Ureter (tissue), 1 donor: ENCODE results near the gene LRRK1. TPM values are rescaled to one million over a fixed set of nuclear protein-coding genes. Genes with fewer than 3 reads are reported as not detected.
A peak's percentile ranks its signal among the peaks of the same experiment; 100 is the strongest.

Source experiments
- DNase-seq: peaks from one replicate; pipeline ENCODE4 v3.0.0-alpha.2; 2020; ENCODE audit warnings: low spot score
- total RNA-seq: library from RNA; stranded (reverse); gene quantifications from one replicate; pipeline ENCODE4 v1.2.4, GENCODE V29; 2023
- donor health status: DM: yes; HTN: yes; CAD: no.

Gene LRRK1
- total RNA-seq, 1 donor from 2014 or later: 29.5 TPM

DNA sequence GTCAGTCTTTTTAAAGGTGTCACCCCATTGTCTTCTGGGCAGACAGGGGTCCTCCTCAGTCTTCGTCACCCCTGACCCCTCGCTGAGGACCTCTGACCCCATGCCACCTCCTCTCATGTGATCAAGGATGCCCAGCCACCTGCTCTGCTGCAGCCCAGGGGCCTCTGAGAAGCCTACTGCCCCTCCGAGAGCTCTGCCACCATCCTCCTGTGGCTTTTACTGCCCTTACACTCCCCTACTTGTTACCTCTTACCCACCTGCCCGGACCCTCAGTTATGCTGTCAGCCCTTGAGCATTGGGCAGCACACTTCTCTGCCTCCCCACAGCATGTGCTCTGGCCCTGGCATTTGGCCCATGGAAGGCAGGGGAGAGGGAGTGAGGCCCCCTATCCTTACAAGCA lies 123.2 kb downstream of the LRRK1 start:
- DNase-seq: peak; percentile 27

DNA sequence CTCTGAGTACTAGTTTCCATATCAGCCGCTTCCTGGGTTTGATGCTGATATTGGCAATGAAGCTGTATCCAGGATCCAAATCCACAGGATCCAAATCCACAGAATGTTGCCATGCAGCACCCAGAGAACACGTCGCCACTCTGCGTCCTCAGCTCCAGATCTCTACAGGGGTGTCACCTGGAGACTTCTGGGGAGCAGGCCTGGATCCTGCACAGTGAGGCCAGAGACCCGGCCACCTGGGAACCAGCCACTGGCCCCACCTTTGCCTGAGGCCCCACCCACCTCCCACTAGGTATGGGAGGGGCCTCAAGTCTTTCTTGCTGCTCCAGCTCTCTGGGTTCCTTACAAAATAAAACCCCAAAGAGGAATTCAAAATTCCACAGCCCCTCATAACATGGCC lies 123.9 kb downstream of the LRRK1 start:
- DNase-seq: peak; percentile 32

DNA sequence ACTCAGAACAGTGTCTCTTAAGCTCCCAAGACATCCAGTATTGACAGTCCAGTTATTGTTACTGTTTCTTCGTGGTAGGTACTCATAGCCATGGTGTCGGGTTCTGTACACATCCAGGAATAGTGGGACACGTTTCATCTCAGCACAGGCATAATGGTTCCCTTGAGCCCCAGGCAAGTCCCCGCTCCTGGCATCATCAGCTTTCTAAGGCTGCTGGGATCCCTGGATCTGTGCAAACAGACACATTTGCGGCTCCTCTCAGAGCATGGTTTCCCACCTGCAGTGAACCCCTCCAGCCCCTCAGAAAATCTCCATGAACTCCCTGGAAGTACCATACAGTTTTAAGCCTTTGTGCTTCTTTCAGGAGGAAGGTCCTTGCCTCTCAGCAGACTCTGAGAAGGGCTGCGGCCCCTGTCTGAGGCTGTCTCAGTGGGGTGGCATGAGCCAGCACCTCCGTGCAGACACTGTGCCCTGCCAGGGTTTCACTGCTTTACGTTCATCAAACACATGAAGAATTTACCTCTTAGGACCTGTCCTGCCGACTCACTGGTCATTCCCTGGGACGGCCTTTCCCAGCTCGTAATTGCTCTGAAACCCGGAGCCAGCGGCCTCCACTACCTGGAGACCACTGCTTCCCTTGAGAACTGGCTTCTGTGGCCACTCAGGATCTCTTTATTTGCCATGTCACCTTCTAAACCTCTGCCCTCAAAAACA lies 124.9 kb downstream of the LRRK1 start:
- peak; percentile 37 for DNase-seq

DNA sequence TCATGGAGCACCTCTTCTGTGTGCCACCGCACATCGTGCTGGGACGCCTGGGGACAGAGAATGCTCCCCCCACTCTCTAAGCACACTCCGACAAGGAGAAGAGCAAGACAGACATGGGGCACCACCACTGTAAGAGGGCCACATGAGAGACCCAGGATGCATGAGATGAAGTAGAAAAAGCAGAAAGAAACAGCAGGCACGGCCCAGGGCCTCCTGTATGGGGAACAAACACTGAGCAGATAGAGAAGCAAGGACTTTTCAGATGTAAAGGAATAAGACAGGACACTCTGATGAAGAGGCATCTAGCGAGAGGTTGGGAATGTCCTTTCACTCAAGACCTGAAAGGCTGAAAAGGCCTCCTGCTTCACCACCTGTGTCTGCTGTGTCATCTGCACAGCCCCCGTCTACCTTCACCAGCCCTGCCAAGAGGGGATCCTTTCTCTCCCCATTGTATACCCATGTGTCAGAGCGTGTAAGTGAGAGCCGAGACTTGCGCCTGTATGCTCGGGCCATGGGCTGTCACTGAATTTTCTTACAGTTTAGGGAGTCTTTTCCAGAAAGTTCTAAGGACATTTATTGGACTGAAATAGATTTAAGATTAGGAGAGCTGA lies 125.6 kb downstream of the LRRK1 start:
- DNase-seq: peak; percentile 35

DNA sequence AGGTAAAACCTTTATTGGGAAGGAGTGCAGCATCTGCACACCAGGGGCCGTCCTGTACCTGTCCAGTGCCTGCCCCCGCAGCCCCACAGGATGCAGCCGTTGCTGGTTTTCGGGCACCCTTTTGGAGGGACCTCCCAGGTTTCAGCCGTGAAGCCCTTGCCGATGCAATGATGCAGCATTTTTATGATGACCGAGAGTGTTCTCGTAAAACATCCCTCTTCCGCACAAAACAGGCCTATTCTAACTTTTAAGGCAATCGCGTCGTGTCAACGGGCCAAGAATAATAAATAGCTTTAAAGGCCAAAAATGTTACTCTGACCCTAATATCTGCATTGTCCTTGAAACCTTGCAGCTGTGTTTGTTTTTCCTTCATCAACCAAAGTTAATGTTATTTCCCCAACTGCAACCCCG lies 126.1 kb downstream of the LRRK1 start:
- peak; percentile 68 for DNase-seq

DNA sequence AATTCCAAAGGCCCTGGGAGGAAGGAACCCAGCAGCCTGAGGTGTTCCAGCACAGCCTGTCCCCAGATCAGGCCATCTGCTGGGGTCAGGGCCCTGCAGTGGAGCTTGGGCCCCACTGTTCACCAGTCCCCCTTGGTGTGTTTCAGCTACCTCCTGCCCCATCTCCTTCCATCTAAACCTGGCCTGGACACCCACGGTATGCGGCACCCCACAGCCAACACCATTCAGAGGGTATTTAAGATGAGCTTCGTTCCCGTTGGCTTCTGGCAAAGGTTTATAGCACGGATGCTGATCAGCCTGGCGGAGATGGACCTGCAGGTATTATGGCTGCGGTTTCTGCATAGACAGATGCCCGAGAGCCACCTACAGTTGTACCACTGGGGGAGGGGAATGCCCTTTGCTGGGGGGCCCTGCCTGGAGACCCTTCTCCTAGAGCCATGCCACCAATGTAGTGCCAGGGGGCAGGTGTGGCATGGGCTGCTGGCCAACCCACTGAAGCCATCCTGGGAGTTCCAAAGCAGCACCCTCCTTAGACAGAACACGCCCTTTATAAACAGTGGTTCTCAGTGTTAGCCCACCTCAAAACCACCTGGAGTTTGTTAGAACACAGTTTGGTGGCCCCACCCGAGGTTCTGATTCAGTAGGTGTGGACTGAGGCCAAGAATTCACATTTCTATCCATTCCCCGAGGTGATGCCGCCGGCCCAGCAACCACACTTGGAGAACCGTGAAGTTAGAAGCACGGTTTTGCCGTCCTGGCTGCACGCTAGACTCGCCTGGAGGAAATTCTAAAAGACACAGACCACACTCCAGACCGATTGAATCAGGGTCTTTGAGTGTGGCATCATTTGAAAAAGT lies 126.9 kb downstream of the LRRK1 start:
- DNase-seq: peak; percentile 41

DNA sequence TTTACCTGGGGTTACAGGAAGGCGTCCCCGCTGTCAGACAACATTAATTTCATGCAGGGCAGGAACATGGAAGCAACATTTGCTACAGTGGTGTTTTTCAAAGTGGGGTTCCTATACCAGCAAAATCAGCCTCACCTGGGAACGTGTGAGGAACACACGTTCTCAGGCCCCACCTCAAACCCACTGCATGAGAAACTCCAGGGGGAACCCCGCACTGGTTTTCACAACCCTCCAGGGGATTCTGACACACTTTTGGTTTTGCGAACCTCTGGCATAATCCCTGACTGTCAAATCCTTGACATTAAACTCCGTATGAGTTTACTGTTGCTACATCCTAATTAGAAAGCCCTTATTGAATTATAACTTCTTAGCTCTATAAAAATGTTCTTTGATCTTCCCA lies 127.7 kb downstream of the LRRK1 start:
- peak; percentile 39 for DNase-seq

DNA sequence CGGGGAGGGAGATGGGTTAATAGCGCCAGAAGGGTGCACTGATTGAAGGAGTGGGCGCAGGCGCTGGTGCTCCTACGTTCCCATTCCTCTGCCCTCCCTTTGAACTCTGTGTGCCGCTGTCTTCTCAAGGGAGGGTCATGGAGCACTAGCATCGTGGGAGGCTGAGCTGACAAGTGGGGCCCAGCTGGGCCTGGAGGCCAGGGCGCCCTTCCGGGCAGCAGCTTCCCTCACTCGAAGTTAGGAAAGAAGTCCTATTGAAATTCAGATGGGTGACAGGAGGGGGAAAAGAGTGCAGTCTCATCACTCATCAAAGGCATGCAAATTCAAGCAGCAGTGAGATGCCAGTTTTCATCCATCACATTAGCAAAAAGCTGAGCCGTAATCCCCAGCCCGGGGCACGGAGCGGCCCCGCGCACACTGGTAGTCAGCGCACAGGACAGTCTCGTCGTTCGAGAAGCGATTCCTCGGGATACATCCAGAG lies 128.2 kb downstream of the LRRK1 start:
- DNase-seq: peak; percentile 41

DNA sequence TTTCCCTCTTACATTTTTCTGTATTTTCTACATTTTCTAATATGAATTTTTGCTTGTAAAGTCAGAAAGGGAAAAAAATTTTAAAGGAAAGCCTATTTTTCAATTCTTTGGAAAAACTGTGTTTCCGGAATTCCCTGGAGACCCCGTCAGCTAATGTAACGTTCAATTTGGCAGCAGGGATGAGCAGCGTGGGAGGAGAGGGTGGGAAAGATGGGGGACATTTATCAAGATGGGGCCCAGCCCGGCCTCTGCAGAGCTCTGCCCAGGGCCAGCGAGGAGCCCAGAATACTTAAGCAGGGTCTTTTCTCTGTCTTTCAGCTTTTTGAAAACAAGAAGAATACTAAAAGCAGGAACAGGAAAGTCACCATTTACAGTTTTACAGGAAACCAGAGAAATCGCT lies 129.0 kb downstream of the LRRK1 start:
- DNase-seq: peak; percentile 32

DNA sequence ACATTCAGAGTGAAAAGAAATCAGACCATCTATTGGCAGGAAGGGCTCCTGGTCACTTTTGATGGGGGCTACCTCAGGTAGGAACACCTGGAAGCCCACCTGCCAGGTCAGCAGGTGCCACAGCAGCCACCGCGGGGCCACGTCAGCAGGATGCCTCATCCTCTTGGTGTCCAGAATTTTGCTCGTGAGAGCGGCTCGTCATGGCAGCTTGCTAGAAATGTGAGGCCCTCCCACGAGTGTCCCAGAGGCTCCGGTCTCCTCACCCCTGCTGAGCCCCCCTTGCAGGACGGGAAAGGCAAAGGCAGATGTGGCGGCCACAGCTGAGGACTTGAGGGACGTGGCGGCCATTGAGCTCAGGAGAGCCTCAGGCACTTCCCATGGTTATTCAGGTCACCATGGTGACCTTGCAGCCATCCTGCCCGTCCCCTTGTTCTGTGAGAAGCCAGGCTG lies 129.4 kb downstream of the LRRK1 start:
- peak; percentile 39 for DNase-seq

DNA sequence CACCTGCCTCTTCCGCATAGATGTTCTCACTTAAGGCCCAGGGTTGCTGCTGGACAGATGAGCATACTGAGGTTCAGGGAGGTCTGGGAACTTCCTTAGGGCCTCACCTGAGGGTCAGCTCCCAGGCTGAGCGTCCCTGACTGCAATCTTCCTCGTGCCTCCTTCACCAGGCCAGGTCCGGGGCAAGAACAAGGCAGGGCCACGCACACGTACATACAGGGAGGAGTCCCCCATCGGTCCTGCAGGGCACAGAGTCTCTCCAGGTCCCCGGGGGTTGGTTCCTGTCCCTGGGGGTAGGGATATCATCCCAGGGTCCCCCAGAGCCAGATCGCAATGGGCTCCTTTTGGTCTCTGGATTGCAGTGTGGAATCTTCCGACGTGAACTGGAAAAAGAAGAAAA lies 130.1 kb downstream of the LRRK1 start:
- peak; percentile 22 for DNase-seq

DNA sequence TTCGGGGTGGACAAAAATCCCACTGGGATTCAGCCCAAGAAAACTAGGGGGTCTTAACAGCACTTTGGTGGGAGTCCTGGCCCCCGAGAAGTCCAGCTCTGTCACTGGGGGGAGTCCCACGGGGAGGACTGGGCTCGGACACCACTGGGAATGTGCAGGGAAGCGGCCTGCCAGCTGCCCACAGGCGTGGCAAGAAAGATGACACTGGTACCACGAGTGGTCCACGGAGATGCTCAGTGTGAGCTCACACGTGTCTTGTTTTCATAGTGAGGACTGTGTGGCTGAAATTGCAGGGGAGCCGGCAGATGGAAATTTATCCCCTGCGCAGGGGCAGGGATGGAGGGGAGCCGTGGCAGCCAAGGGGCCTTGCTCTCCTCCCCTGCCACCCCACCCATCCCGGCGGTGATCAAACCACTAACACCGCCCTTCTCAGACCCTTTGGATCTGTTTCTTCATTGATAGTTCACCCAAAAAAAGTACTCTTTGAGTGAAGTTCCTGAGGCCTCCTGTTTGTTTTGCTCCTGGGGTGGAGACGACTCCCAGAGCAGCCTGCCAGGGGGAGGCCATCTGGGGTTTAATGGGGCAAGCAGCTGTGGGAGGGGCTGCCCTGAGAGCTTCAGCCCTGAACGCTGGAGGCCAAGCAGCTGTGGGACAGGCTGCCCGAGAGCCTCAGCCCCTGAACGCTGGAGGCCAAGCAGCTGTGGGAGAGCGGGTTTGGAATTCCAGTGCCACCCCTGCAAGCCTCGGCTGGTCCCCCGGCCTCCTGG lies 130.9 kb downstream of the LRRK1 start:
- DNase-seq: peak; percentile 46

DNA sequence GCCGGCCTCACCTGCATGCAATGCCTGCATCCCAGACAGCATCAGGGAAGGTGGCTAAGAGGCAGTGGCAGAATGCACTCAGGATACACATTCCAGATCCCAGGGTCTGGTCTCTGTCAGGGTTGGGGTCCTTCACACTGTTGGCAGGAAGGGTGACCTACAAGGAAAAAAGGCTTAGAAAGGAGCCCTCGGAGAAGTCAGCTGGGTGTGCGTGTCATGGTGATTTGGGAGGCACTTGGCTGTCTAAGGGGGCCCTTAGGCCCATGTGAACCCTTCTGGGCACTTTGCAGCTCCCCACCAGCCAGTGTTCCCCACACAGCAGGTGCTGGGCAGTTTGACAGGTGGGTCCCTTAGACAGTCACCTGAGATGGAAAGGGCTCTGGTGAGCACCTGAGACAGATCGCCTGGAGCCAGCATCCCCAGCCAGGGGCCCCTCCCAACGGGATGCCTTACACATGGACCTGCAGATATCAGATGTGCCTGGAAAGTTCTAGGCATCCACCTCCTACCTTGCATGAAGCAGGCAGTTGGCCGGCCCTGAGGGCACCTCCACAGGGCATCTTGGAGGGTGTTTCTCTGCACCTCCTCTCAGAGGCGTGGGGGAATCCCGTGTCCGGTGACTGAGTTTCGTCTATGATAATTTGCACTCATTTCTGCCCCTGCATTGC lies 131.6 kb downstream of the LRRK1 start:
- DNase-seq: peak; percentile 34

DNA sequence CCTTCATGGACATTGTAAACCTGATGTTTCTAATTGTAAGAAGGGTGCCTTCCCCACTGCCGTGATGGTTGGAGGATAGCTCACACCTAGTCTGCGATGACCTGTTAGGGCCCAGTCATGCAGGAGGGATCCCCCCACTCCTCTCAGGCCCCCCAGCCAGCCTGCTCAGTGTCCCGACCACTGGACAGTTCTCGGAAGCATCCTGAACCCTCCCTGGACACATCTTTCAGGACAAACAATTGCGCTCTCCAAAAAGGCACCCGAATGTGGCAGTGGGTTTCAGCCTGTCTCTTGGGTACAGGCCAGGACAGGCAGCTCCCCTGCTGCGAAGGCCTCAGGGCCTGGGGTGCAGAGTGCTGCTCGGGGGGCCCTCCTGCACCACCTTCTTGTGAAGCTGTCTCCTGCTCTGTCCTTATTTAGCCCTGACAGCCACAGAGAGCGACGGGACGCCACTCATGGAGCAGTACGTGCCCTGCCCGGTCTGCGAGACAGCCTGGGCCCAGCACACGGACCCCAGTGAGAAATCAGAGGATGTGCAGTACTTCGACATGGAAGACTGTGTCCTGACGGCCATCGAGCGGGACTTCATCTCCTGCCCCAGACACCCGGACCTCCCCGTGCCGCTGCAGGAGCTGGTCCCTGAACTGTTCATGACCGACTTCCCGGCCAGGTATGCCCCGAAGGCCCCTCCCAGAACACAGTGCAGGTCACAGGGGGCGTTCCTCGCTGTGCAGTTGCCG lies 132.3 kb downstream of the LRRK1 start:
- peak; percentile 27 for DNase-seq

DNA sequence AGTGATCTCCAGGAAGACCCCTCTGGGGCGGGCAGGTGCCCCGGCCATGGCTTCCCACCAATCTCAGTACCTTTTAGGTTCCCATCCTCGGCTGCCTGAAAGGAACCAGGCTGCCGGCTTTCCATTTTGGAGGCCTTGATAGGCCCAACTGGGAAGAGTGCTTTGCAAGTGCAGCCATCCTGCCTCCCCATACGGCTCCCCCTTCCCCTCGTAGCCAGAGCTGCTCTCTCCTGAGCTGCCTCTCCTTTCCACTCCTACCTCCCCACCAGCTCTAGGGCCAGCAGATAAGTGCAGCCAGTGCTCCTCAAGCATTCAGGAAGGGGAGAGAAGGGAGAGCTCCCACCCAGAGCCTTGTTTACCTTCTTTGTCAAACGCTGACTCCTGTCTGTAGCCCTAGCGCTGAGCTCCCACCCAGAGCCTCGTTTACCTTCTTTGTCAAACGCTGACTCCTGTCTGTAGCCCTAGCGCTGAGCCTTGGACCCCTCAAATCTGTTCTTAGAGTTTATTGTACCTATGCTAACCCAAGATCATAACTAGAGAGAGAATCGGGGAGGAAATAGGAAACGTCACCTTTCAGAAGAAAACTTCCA lies 133.0 kb downstream of the LRRK1 start:
- peak; percentile 39 for DNase-seq

DNA sequence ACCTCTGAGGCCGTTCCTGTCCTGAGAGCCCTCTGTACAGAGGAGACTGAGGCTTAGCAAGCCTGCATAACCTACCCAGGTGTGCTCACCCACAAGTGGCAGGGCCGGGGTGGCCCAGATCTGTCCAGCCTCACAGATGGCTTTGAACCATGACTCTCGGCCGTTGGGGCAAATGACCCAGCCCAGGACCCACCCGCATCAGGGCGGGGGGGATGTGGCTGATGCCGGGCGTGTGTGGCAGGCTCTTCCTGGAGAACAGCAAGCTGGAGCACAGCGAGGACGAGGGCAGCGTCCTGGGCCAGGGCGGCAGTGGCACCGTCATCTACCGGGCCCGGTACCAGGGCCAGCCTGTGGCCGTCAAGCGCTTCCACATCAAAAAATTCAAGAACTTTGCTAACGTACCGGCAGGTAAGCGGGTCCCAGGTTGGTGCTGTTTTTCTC lies 133.5 kb downstream of the LRRK1 start:
- peak; percentile 35 for DNase-seq

DNA sequence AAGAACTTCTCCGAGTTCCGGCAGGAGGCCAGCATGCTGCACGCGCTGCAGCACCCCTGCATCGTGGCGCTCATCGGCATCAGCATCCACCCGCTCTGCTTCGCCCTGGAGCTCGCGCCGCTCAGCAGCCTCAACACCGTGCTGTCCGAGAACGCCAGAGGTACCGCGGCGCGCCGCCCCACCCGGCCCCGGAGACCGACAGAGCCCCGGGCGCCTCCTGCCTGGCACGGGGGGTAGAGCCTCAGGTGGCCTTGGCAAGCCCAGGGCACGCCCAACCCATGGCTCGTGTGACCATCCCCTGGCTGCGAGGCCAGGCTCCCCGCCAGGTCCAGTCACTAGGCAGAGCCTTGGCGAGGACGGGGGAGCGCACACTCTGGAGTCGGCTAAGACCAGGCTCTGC lies 134.1 kb downstream of the LRRK1 start:
- peak; percentile 35 for DNase-seq

DNA sequence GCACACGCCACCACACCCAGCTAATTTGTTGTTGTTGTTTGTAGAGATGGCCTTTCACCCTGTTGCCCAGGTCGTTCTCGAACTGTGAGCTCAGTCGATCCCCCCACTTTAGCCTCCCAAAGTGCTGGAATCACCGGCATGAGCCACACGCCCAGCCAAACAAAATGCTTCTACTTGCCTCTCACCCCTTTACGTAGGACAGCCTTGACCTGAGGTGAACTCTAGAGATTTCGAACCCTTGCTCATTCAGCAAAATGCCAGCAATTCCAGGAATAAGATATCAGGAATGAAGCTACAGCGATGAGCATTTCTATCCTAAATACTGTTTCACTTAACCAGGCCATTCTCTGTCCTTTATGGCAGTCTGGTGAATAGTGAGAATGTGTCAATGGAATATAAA lies 135.0 kb downstream of the LRRK1 start:
- DNase-seq: no peak

DNA sequence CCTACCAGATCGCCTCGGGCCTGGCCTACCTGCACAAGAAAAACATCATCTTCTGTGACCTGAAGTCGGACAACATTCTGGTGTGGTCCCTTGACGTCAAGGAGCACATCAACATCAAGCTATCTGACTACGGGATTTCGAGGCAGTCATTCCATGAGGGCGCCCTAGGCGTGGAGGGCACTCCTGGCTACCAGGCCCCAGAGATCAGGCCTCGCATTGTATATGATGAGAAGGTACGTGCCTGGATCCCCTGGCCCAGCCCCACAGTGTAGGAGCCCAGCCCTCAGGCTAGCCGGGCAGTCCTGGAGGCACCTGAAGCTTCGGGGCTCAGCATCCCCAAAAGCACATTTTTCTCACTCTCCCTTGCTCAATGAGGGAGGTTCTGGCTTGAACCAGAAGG lies 135.8 kb downstream of the LRRK1 start:
- DNase-seq: no peak

DNA sequence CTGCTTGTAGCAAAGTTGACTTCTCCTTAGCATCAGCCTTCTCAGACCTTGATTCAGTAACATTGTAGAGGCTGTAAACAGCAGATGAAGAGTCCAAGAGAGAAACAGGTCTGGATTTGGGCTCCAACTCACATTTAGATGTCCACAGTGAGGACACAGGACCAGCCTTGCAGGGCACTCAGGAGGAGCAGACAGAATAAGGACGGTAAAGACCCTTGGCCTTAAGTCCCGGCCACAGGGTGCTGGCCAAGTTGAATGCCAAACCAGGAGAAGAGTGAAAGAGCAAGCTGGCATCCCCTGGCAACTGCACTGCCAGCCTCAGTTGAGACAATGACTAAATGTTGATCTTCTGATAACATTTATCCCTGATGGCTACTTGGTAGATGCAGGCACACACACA lies 136.3 kb downstream of the LRRK1 start:
- DNase-seq: no peak
